Uterus (tissue), 2 donors: Measurements from ENCODE around the gene CREM.

Experiments used
- CTCF ChIP-seq, 4 experiments: fragments of 200-600 bp in 2 of 4; fragments of 450-650 bp in 2 of 4; sonication (generic) in 2 of 4; IDR thresholded peaks; one replicate each; pipeline ENCODE4 v1.5.1; 2016 to 2019; ENCODE audit warnings: antibody characterized with exemption in 4 of 4, mild to moderate bottlenecking in 2 of 4, moderate library complexity in 1 of 4
- POLR2A ChIP-seq, 2 donors: fragments of 450-650 bp; IDR thresholded peaks; one replicate each; pipeline ENCODE4 v1.6.1; 2016; ENCODE audit warnings: antibody characterized with exemption in 2 of 2, mild to moderate bottlenecking in 1 of 2, moderate library complexity in 1 of 2

- no peak for TF ChIP-seq CTCF (IDR thresholded peaks at IDR 0.05)
- no peak for TF ChIP-seq POLR2A (IDR thresholded peaks at IDR 0.05)
Measured at GRCh38 chr10:35219891-35220890, 93.5 kb downstream of the CREM start.
